Forelimb muscle (tissue), 1 donor: ENCODE data around the gene IMPDH1. TPM values are rescaled to one million over a fixed set of nuclear protein-coding genes. Genes with fewer than 3 reads are reported as not detected.

Experiments used
- DNase-seq: peaks from one replicate; pipeline ENCODE4 v3.0.0-alpha.2; 2013; ENCODE audit warnings: low read depth
- polyA plus RNA-seq: library from polyadenylated mRNA; unstranded; fragments of 120-200 nt; gene quantifications from one replicate; pipeline ENCODE4 v1.2.1, GENCODE V29; 2013; ENCODE audit not compliant: insufficient read length

The IMPDH1 gene
- polyA plus RNA-seq, 1 donor: 20.5 TPM

DNA sequence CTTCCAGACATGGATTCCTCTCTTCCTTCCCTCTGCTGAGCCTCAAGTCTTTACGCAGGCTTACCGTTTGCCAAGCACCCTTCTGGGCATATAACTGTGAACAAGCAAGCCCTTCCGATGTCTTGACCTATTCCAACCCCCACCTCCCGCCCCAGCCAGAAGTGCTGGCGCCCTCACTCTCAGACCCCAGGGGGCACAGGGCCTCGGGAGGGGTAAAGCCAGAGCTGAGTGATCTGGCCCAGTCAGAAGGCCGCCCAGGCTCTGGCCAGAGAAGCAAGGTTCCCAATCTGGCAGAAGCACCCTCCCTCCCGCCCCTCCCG, 49.5 kb downstream of the IMPDH1 start:
- DNase-seq: no peak

GRCh38 chr7:128359939-128360338, 49.8 kb downstream of the IMPDH1 start:
- no peak for DNase-seq

DNA sequence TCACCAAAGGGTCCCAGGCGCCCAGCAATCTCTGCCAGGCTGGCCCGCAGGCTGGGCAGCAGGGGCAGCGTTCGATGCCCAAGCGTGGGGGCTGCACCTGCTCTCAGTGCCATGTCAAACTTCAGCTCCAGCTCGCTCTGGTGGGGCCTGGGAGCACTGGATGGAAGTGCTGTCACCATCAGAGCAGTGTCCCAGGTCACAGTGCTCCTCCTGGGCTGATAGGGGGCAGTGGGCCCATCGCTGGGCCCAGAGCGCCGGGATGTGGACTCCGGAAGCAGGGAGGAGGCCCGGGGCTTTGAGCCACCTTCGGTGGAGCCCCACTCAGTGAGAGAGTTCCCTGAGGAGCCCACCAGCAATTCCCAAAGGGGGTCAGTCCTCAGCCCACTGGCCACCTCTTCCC, 50.4 kb downstream of the IMPDH1 start:
- DNase-seq: no peak

DNA sequence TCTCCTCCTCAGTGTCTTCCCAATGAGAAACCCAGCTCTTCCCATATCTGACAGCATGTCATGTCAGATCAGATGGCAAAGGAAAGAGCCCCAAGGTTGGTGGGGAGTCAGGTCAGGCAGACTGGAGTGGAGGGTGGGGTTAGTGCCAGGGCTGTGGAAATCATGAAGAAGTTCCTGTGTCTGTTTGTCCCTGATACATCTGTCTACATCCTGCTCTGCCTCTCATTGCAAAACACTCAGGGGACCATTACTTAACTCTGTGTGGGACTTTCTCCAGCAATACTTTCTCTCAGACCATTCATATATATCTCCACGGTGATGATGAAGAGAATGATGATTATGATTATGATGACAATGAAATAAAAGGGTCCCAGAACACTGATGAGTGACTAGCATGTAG, 51.5 kb downstream of the IMPDH1 start:
- no peak for DNase-seq

DNA sequence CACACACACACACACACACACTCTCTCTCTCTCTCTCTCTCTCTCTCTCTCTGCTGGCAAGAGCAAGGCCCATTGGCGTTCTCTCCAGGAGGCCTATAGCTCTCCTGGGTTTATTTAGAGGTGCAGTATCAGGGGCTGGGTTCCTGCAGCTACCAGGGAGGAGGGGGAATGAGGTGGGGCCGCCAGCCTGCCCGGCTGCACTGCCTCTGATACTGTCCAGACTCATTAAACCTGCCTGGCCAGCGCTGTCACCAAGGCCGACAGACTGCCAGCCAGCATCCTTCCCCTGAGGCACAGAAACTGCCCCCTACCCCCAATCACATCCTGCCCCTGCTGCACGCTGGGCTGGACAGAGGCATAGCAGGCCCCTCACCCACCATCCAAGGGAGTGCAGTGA, 52.6 kb downstream of the IMPDH1 start:
- DNase-seq: no peak

DNA sequence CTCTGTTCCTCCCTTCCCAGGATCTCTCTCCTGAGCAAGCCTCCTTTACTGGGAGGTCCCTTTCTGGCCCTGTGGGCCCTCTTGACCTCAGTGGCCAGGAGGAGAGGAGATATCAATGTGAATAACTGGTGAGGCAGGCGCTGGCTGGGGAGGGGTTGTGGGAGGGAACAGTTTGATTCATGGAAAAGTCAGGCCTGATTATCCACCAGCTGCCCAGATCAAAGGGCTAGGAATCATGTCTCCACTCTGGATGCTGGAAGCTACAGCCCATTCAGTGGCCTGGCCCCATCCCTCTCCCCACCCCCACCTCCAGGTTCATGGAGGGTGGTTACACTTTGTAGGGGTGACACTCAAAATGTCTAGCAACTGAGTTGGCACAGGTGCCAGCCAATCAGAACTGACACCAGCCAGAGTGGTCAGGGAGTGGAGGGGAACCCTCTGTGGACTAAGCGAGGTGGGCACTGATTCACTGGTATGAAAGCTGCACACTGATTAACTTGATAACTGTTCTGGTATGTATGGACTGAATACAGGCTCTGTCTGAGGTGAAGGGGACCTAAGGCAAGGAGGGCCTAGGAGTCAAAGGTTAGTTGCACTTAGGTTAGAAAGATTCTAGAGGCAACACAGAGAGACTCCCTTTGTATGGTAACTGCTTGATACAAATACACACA, 53.1 kb downstream of the IMPDH1 start:
- no peak for DNase-seq

DNA sequence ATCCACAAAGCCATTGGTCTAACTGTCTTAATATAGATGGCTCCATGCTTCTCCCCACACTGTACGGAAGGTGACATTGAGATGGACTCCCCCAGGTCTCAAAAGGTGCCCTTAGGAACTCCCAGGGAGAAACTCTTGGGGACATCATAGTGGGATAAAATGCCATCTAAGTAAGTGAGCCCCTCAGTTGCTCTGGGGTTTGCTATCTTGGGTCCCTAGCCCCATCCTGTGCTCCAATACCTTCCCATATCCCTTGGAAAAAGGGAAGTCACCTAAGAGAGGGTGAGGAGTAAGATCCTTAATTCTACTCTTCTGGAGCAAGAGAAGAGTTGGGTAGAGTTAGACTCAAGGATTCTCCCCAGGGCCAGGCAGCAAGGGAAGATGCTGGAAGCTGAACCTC, 56.2 kb downstream of the IMPDH1 start:
- no peak for DNase-seq

GRCh38 chr7:128353189-128353588, 56.6 kb downstream of the IMPDH1 start:
- DNase-seq: no peak

DNA sequence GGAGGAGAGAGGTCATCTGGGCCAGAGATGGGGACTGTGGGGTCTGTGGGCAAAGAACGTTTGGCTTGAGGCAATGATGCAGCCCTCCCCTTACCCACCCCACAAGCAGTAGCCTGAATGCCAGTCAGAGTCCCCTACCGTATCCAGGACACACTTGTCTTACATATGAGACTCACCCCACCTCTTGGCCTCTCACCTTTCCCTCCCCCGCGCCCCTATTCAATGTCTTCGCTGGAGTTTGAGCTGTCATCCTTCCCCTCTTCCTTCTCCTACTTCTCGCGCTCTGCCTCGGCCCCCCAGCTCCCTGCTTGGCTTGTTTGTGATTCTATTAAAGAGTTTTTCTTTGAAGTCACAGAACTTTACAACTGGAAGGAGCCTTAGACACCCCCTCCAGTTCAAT, 57.1 kb downstream of the IMPDH1 start:
- DNase-seq: no peak

- no peak for DNase-seq
Measured at GRCh38 chr7:128352153-128352537, 57.6 kb downstream of the IMPDH1 start.

- DNase-seq: no peak
Measured at GRCh38 chr7:128351296-128352152, 58.3 kb downstream of the IMPDH1 start.

GRCh38 chr7:128350708-128351295, 59.0 kb downstream of the IMPDH1 start:
- DNase-seq: no peak

DNA sequence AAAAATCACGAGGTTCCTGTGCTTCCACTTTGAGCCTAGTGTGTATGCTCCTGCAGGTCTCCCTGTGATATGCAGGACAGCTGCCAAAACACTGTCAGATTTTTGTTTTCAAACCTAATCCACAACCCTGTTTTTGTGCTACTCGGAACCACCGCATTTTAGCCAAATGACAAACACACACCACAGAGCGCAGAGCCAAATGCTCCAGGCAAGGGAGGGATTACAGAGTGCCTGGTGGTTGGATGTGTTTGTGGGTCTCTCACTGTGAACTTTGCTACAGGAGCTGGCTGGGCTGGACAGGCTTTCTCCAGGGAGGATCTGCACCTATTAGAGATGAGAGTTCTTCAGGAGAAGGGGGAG, 60.3 kb downstream of the IMPDH1 start:
- DNase-seq: no peak

DNA sequence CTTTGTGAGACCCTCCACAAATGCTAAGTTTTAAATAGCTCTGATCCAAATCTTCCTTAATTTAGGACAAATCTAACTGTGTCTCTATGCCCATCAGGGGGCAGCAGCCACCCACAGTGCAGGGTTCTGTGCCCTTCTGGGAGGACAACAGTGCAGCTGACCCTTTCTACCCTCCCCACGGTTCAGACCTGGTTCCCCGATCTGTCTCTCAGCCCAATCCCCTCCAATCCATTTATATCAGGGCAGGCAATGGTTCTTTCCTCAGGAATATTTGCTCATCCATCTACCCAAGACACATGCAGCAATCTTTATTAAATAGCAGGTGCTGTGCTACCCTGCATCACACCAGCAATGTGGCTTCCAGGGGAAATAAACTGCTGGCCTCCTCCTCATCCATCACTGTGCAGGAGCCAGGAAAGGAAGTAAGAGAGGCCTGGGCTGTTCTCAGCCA, 62.1 kb downstream of the IMPDH1 start:
- DNase-seq: no peak

DNA sequence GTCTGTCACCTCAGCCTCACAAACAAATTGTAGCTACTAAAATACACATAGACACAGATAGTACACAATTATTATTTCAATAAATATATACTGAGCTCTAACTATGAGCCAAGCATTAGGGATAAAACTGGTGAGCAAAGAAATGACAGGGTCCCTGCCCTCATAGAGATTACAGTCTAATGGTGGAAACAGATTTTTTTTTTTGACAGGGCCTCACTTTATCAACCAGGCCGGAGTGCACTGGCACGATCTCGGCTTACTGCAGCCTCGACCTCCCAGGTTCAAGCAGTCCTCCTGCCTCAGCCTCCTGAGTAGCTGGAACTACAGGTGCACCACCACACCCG, 65.4 kb downstream of the IMPDH1 start:
- no peak for DNase-seq

DNA sequence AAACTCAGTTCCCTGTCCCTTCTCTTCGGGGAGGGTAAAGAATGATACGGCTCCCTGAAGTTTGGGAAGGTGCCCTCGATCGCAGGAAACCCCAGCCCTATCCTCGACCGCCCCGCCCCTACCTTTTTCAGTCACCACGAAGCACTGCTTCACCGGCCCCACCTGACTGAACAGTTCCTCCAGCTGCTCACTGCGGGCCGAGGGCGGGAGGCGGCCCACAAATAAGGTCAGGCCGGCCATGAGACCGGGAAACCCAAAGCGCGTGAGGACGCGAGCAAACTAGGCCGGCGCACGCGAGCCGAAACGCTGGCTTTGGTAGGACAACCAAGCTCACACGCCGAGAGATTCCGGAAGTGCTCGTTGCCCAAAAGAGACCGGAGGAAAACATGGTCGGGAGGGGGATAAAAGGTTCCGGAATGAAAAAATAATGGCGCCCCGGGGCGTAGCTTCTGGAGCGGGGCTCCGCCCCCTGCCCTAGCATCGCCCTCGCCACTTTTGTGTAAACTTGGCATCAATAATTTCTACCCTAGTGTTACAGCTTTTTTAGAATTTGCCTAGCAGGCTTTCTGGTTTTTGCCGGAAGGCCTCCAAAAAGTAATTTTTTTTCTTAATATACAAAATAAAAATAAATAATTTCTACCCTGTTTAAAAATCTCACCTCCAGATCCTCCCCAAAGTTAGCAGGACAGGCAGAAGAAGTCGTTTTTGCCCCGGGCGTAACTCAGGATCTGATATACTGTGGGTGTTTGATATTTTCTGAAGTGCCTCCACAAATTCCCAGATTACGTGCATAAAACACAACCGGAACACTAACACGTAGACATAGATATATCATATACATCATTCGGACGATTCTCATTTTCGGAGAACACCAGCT, 66.0 kb downstream of the IMPDH1 start, which contains the start of gene RBM28:
Gene RBM28, minus strand, starts transcription at position 355 of the 877 bp plus-strand sequence. Its CDS starts 115 bp downstream, at position 240.
- peak; percentile 84 for DNase-seq

Other genes starting within 250 kb of the IMPDH1 start
- not detected for gene LEP, start 168.7 kb downstream of the IMPDH1 start, polyA plus RNA-seq
- 41.9 TPM for gene RBM28, start 66.1 kb downstream of the IMPDH1 start, polyA plus RNA-seq
- gene PRRT4, start 48.3 kb downstream of the IMPDH1 start, polyA plus RNA-seq: 30.9 TPM
- gene HILPDA, start 45.9 kb upstream of the IMPDH1 start, polyA plus RNA-seq: 9.5 TPM
- 20.7 TPM for gene METTL2B, start 66.8 kb upstream of the IMPDH1 start, polyA plus RNA-seq